Measurements from ENCODE around the gene PON3.

Gene PON3

GRCh38 chr7:95338832-95339231 lies 57.3 kb downstream of the PON3 start:
- DNase-seq: no peak

- DNase-seq: no peak
Observed at GRCh38 chr7:95335093-95335492, 61.1 kb downstream of the PON3 start.

- DNase-seq: no peak
Observed at GRCh38 chr7:95334447-95334846, 61.7 kb downstream of the PON3 start.

GRCh38 chr7:95330961-95331337 lies 65.2 kb downstream of the PON3 start:
- no peak for DNase-seq

- no peak for DNase-seq
Observed at GRCh38 chr7:95330204-95330960, 65.8 kb downstream of the PON3 start.

GRCh38 chr7:95327356-95327755 lies 68.8 kb downstream of the PON3 start:
- DNase-seq: no peak

- no peak for DNase-seq
Observed at GRCh38 chr7:95324431-95324830, 71.7 kb downstream of the PON3 start, which contains the start of gene PON1. Gene PON1, minus strand, starts transcription at chr7:95324532. Its CDS starts 57 bp downstream, at chr7:95324475.

GRCh38 chr7:95323410-95324129 lies 72.6 kb downstream of the PON3 start:
- no peak for DNase-seq

GRCh38 chr7:95322854-95323253 lies 73.3 kb downstream of the PON3 start:
- peak; percentile 47 for DNase-seq

- no peak for DNase-seq
Observed at GRCh38 chr7:95322396-95322795, 73.8 kb downstream of the PON3 start.

GRCh38 chr7:95321720-95322119 lies 74.5 kb downstream of the PON3 start:
- DNase-seq: no peak

- no peak for DNase-seq
Observed at GRCh38 chr7:95320651-95321050, 75.5 kb downstream of the PON3 start.

- no peak for DNase-seq
Observed at GRCh38 chr7:95319570-95319969, 76.6 kb downstream of the PON3 start.

GRCh38 chr7:95318501-95319100 lies 77.6 kb downstream of the PON3 start:
- no peak for DNase-seq

GRCh38 chr7:95317966-95318365 lies 78.2 kb downstream of the PON3 start:
- DNase-seq: no peak

GRCh38 chr7:95317546-95317945 lies 78.6 kb downstream of the PON3 start:
- no peak for DNase-seq

GRCh38 chr7:95316588-95316987 lies 79.6 kb downstream of the PON3 start:
- no peak for DNase-seq

- no peak for DNase-seq
Observed at GRCh38 chr7:95312561-95312960, 83.6 kb downstream of the PON3 start.

- DNase-seq: no peak
Observed at GRCh38 chr7:95311389-95311788, 84.8 kb downstream of the PON3 start.

GRCh38 chr7:95309951-95310350 lies 86.2 kb downstream of the PON3 start:
- DNase-seq: no peak
